H9 (cell line): Measurements from ENCODE around the gene GAPDH. TPM values are rescaled to one million over a fixed set of nuclear protein-coding genes. Genes with fewer than 3 reads are reported as not detected.

Experiments
- DNase-seq: peaks from one replicate; pipeline ENCODE4 v3.0.0-alpha.2; 2017
- H2AFZ ChIP-seq: one replicate; pipeline ENCODE4 v1.6.1; 2013; ENCODE audit warnings: mild to moderate bottlenecking, low read length, control low read depth, moderate library complexity
- H2AK5ac ChIP-seq: 2 replicates; pipeline ENCODE4 v1.6.1; 2013; ENCODE audit warnings: low read length, control low read depth, mixed read lengths; ENCODE audit not compliant: insufficient read length
- H2BK120ac ChIP-seq: one replicate; pipeline ENCODE4 v1.6.1; 2013; ENCODE audit warnings: low read depth, mild to moderate bottlenecking, low read length, control low read depth, inconsistent platforms; ENCODE audit not compliant: poor library complexity, severe bottlenecking
- H2BK12ac ChIP-seq: 2 replicates; pipeline ENCODE4 v1.6.1; 2013; ENCODE audit warnings: low read length, control low read depth, mixed read lengths, low read depth; ENCODE audit not compliant: insufficient read length
- H2BK15ac ChIP-seq: 2 replicates; pipeline ENCODE4 v1.6.1; 2013; ENCODE audit warnings: low read depth, low read length, control low read depth
- H2BK20ac ChIP-seq: one replicate; pipeline ENCODE4 v1.6.1; 2013; ENCODE audit warnings: low read depth, mild to moderate bottlenecking, low read length, control low read depth, inconsistent platforms; ENCODE audit not compliant: poor library complexity, severe bottlenecking
- H2BK5ac ChIP-seq: 2 replicates; pipeline ENCODE4 v1.6.1; 2013; ENCODE audit warnings: low read length, control low read depth, mixed read lengths; ENCODE audit not compliant: insufficient read length
- H3K14ac ChIP-seq: 2 replicates; pipeline ENCODE4 v1.6.1; 2013; ENCODE audit warnings: low read length, control low read depth; ENCODE audit not compliant: insufficient read depth
- H3K18ac ChIP-seq: 2 replicates; pipeline ENCODE4 v1.6.1; 2013; ENCODE audit warnings: low read depth, mild to moderate bottlenecking, mixed read lengths, low read length, control low read depth; ENCODE audit not compliant: insufficient read length
- H3K23ac ChIP-seq: 2 replicates; pipeline ENCODE4 v1.6.1; 2013; ENCODE audit warnings: low read length, control low read depth, mixed read lengths, low read depth; ENCODE audit not compliant: insufficient read length
- H3K23me2 ChIP-seq: 2 replicates; pipeline ENCODE4 v1.6.1; 2013; ENCODE audit warnings: low read depth, mild to moderate bottlenecking, mixed read lengths, low read length, control low read depth; ENCODE audit not compliant: insufficient read length, poor library complexity, severe bottlenecking
- H3K27ac ChIP-seq: 2 replicates; pipeline ENCODE4 v1.5.1; 2013; ENCODE audit warnings: low read length, control low read depth, mixed read lengths, low read depth; ENCODE audit not compliant: insufficient read length
- H3K27me3 ChIP-seq: 2 replicates; pipeline ENCODE4 v1.6.1; 2013; ENCODE audit warnings: low read length, control low read depth, inconsistent platforms; ENCODE audit not compliant: insufficient read depth
- H3K4ac ChIP-seq: 2 replicates; pipeline ENCODE4 v1.6.1; 2013; ENCODE audit warnings: low read depth, mild to moderate bottlenecking, control low read depth, inconsistent platforms, low read length, moderate library complexity
- H3K4me1 ChIP-seq: 2 replicates; pipeline ENCODE4 v1.6.1; 2013; ENCODE audit warnings: low read length, control low read depth, inconsistent platforms; ENCODE audit not compliant: insufficient read depth
- H3K4me2 ChIP-seq: 2 replicates; pipeline ENCODE4 v1.6.1; 2013; ENCODE audit warnings: low read length, control low read depth, mixed read lengths; ENCODE audit not compliant: insufficient read length, insufficient read depth
- H3K56ac ChIP-seq: 2 replicates; pipeline ENCODE4 v1.6.1; 2013; ENCODE audit warnings: low read depth, mild to moderate bottlenecking, mixed read lengths, low read length, control low read depth; ENCODE audit not compliant: insufficient read length
- H3K79me1 ChIP-seq: 2 replicates; pipeline ENCODE4 v1.6.1; 2013; ENCODE audit warnings: low read depth, mild to moderate bottlenecking, moderate library complexity, low read length, control low read depth, inconsistent platforms; ENCODE audit not compliant: insufficient read depth, poor library complexity, severe bottlenecking
- H3K79me2 ChIP-seq: 2 replicates; pipeline ENCODE4 v1.6.1; 2013; ENCODE audit warnings: low read length, control low read depth, inconsistent platforms; ENCODE audit not compliant: insufficient read depth
- H3K9ac ChIP-seq: 2 replicates; pipeline ENCODE4 v1.6.1; 2013; ENCODE audit warnings: low read length, control low read depth, mixed read lengths; ENCODE audit not compliant: insufficient read length; ENCODE audit errors: extremely low read depth
- H3K9me3 ChIP-seq: one replicate; pipeline ENCODE4 v1.6.1; 2013; ENCODE audit warnings: low read depth, low read length, inconsistent platforms; ENCODE audit not compliant: control insufficient read depth
- H3T11ph ChIP-seq: one replicate; pipeline ENCODE4 v1.6.1; 2013; ENCODE audit warnings: mild to moderate bottlenecking, low read length, control low read depth, inconsistent platforms
- H4K20me1 ChIP-seq: one replicate; pipeline ENCODE4 v1.6.1; 2013; ENCODE audit not compliant: control insufficient read depth, insufficient read length, insufficient read depth
- H4K5ac ChIP-seq: 2 replicates; pipeline ENCODE4 v1.6.1; 2013; ENCODE audit warnings: low read depth, mild to moderate bottlenecking, mixed read lengths, low read length, control low read depth; ENCODE audit not compliant: insufficient read length
- H4K8ac ChIP-seq: replicated peaks from 2 replicates; pipeline ENCODE4 v1.6.1; 2013; ENCODE audit warnings: low read length, control low read depth, mixed read lengths, low read depth; ENCODE audit not compliant: insufficient read length
- H4K91ac ChIP-seq: 2 replicates; pipeline ENCODE4 v1.6.1; 2013; ENCODE audit warnings: low read depth, mild to moderate bottlenecking, moderate library complexity, mixed read lengths, low read length, control low read depth; ENCODE audit not compliant: insufficient read length
- H3K27ac Mint-ChIP-seq, 3 experiments: 2 replicates in 2 of 3; 3 replicates in 1 of 3; pipeline ENCODE4 v1.8.0; 2020 to 2021; ENCODE audit warnings: mixed read lengths in 3 of 3, mild to moderate bottlenecking in 1 of 3, moderate library complexity in 1 of 3
- H3K27me3 Mint-ChIP-seq: 2 replicates; pipeline ENCODE4 v1.8.0; 2021; ENCODE audit warnings: low read depth, mild to moderate bottlenecking, moderate library complexity, mixed read lengths
- H3K36me3 Mint-ChIP-seq, 3 experiments: 2 replicates in 2 of 3; 3 replicates in 1 of 3; pipeline ENCODE4 v1.8.0; 2020 to 2021; ENCODE audit warnings: low read depth in 3 of 3, mixed read lengths in 3 of 3; ENCODE audit not compliant: insufficient read depth in 1 of 3
- H3K4me1 Mint-ChIP-seq, 2 experiments: 2 replicates each; pipeline ENCODE4 v1.8.0; 2020; ENCODE audit warnings: mixed read lengths in 2 of 2
- H3K4me3 Mint-ChIP-seq, 2 experiments: 2 replicates in 1 of 2; 3 replicates in 1 of 2; pipeline ENCODE4 v1.8.0; 2020 to 2021; ENCODE audit warnings: mild to moderate bottlenecking in 2 of 2, mixed read lengths in 2 of 2, moderate library complexity in 1 of 2
- H3K9me3 Mint-ChIP-seq, 2 experiments: 2 replicates in 1 of 2; 3 replicates in 1 of 2; pipeline ENCODE4 v1.8.0; 2020; ENCODE audit warnings: mild to moderate bottlenecking in 2 of 2, mixed read lengths in 2 of 2, moderate library complexity in 1 of 2
- WGBS: extraction: QIAGEN DNeasy Blood & Tissue Kit; methylation state at CpG from one replicate; pipeline ENCODE4 v1.1.7; 2013; ENCODE audit warnings: missing lambda C conversion rate, low lambda C conversion rate, mixed read lengths; ENCODE audit not compliant: insufficient read length; ENCODE audit errors: extremely low coverage; 5-methylcytosine and 5-hydroxymethylcytosine counted together
- total RNA-seq: library from RNA; stranded (reverse); gene quantifications from 2 replicates; pipeline ENCODE4 v1.2.1, GENCODE V29; 2021
- TF ChIP-seq, protein P1 (sequence below): fragments of 200-600 bp; sonication (generic); conservative IDR thresholded peaks from 3 replicates; pipeline ENCODE4 v1.8.0; 2021; ENCODE audit warnings: antibody characterized with exemption, mild to moderate bottlenecking

The GAPDH gene
- total RNA-seq, 1 experiment from 2014 or later, result 4,581 TPM

DNA sequence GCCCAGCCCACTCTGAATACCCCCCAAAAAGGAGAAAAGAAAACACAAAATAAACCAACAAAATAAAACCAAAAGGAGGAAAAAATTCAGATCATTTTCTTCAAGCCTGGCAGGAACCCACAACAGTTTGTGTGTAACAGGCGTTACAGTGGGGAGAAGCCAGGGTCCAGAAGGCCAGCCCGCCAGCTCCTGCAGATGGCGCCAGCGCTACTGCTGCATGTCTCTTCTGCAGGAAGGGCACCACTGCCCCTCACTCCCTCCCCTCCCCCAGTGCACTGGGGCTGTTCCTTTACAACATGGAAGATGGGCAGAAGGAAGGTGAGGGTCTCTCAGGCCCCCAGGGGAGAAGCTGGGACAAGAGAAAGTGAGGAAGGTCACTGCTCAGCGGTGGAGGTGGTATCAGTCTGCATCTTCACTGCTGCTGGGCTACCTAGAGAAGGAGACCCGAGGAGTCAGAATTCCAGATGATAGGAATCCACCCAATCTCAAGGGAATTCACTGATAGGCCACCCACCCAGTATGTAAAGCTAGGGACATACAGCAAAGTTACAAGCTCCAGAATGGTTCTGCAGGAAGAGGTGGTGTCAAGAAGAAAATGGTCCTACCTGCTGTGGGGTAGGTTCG lies 36.1 kb downstream of the GAPDH start:
- no peak overlapping the region for H2BK5ac ChIP-seq
- no peak overlapping the region for H4K5ac ChIP-seq
- H3K23me2 ChIP-seq, result peaks cover 8% of the 10 kb centered on the region
- peaks cover 7% of the 10 kb centered on the region; the same call in 1 of the 2 replicates for H3K79me2 ChIP-seq
- H2AFZ ChIP-seq, result no peak overlapping the region
- TF ChIP-seq, protein P1, sequence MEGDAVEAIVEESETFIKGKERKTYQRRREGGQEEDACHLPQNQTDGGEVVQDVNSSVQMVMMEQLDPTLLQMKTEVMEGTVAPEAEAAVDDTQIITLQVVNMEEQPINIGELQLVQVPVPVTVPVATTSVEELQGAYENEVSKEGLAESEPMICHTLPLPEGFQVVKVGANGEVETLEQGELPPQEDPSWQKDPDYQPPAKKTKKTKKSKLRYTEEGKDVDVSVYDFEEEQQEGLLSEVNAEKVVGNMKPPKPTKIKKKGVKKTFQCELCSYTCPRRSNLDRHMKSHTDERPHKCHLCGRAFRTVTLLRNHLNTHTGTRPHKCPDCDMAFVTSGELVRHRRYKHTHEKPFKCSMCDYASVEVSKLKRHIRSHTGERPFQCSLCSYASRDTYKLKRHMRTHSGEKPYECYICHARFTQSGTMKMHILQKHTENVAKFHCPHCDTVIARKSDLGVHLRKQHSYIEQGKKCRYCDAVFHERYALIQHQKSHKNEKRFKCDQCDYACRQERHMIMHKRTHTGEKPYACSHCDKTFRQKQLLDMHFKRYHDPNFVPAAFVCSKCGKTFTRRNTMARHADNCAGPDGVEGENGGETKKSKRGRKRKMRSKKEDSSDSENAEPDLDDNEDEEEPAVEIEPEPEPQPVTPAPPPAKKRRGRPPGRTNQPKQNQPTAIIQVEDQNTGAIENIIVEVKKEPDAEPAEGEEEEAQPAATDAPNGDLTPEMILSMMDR, result peak; percentile 84
- no peaks in the 10 kb centered on the region for H3K9me3 ChIP-seq
- H2BK120ac ChIP-seq, result no peak overlapping the region
- no peak overlapping the region for H2AK5ac ChIP-seq
- Mint-ChIP-seq H3K27me3 (peaks cover 1% of the 10 kb centered on the region; the same call in 1 of the 2 replicates), H3K4me3 (peak overlapping the region in 1 of 2 experiments; percentile 65; a peak in 3 of 5 replicates), H3K27ac (peak overlapping the region in 2 of 3 experiments; percentile 66 to 73; a peak in 3 of 7 replicates), H3K9me3 (no peaks in the 10 kb centered on the region), H3K36me3 (peaks cover 54 to 89% (median 71%) of the 10 kb centered on the region in 3 experiments), H3K4me1 (peaks cover 13 to 17% of the 10 kb centered on the region in 2 experiments)
- no CpG with 5 or more reads among the region's 7 CpGs for WGBS
- no peak overlapping the region for H3K18ac ChIP-seq
- no peak overlapping the region for H3K27ac ChIP-seq
- H2BK20ac ChIP-seq, result no peak overlapping the region
- H3K23ac ChIP-seq, result no peak overlapping the region
- H3K4ac ChIP-seq, result no peak overlapping the region
- H2BK12ac ChIP-seq, result no peak overlapping the region
- H2BK15ac ChIP-seq, result no peak overlapping the region
- peaks cover 2% of the 10 kb centered on the region; the same call in 1 of the 2 replicates for H3K4me1 ChIP-seq
- no peak overlapping the region for H3K14ac ChIP-seq
- no peak overlapping the region for H4K91ac ChIP-seq
- no peak overlapping the region for H4K8ac ChIP-seq
- no peaks in the 10 kb centered on the region for H3K27me3 ChIP-seq
- H3K4me2 ChIP-seq, result no peak overlapping the region
- H3T11ph ChIP-seq, result no peak overlapping the region
- no peaks in the 10 kb centered on the region for H4K20me1 ChIP-seq
- DNase-seq, result peak; percentile 90
- no peak overlapping the region for H3K9ac ChIP-seq
- H3K79me1 ChIP-seq, result peaks cover 3% of the 10 kb centered on the region
- no peak overlapping the region for H3K56ac ChIP-seq
